H1 (cell line): Measurements from ENCODE around the gene BPGM. TPM values are rescaled to one million over a fixed set of nuclear protein-coding genes. Genes with fewer than 3 reads are reported as not detected.

Experiments used
- ASH2L ChIP-seq: fragments of 200-600, 300-600 bp; sonication (generic); IDR thresholded peaks from one replicate; pipeline ENCODE4 v1.7.1; 2017; ENCODE audit warnings: low read length
- CBX5 ChIP-seq: fragments of 300-800, 300-1000 bp; sonication (generic); IDR thresholded peaks from 2 replicates; pipeline ENCODE4 v1.7.1; 2016; ENCODE audit warnings: antibody characterized with exemption, low read length, low read depth
- CHD2 ChIP-seq: IDR thresholded peaks from 2 replicates; pipeline ENCODE4 v1.6.1; 2012; ENCODE audit warnings: low read length, improper control_type of control experiment
- EZH2 ChIP-seq: fragments of 200-600 bp; sonication (generic); IDR thresholded peaks from 2 replicates; pipeline ENCODE4 v1.7.1; 2012; ENCODE audit warnings: low read depth, mild to moderate bottlenecking, moderate library complexity, low read length, inconsistent platforms; ENCODE audit not compliant: severe bottlenecking
- GTF2F1 ChIP-seq: IDR thresholded peaks from 2 replicates; pipeline ENCODE4 v1.6.1; 2012; ENCODE audit warnings: low read depth, low read length, improper control_type of control experiment, borderline replicate concordance
- HDAC6 ChIP-seq: IDR thresholded peaks from one replicate; pipeline ENCODE4 v1.7.1; 2012; ENCODE audit warnings: low read depth, mild to moderate bottlenecking, inconsistent platforms, low read length, moderate library complexity
- JUN ChIP-seq: IDR thresholded peaks from 2 replicates; pipeline ENCODE4 v1.6.1; 2011; ENCODE audit warnings: low read depth, mild to moderate bottlenecking, improper control_type of control experiment, low read length
- KDM1A ChIP-seq: fragments of 200-600, 300-600 bp; sonication (generic); IDR thresholded peaks from 2 replicates; pipeline ENCODE4 v1.7.1; 2016; ENCODE audit warnings: mild to moderate bottlenecking, low read length, borderline replicate concordance
- KDM5A ChIP-seq: fragments of 200-600 bp; IDR thresholded peaks from 2 replicates; pipeline ENCODE4 v1.7.1; 2012; ENCODE audit warnings: mild to moderate bottlenecking, low read length, inconsistent platforms, mixed read lengths
- PHF8 ChIP-seq: fragments of 200-600 bp; sonication (generic); conservative IDR thresholded peaks from 2 replicates; pipeline ENCODE4 v1.7.1; 2012; ENCODE audit warnings: low read depth, mild to moderate bottlenecking, inconsistent platforms, low read length, moderate library complexity
- POU5F1 ChIP-seq: IDR thresholded peaks from 2 replicates; pipeline ENCODE4 v1.6.1; 2011; ENCODE audit warnings: low read depth, mild to moderate bottlenecking, low read length, moderate library complexity
- RXRA ChIP-seq: IDR thresholded peaks from 2 replicates; pipeline ENCODE4 v1.6.1; 2011; ENCODE audit warnings: low read depth, mild to moderate bottlenecking, low read length, moderate library complexity; ENCODE audit not compliant: insufficient read depth
- SP4 ChIP-seq: IDR thresholded peaks from 2 replicates; pipeline ENCODE4 v1.6.1; 2012; ENCODE audit warnings: low read length, inconsistent platforms
- SRF ChIP-seq: IDR thresholded peaks from 2 replicates; pipeline ENCODE4 v1.6.1; 2011; ENCODE audit warnings: mild to moderate bottlenecking, low read depth, low read length, moderate library complexity
- SUZ12 ChIP-seq: fragments of 200-600 bp; sonication (generic); IDR thresholded peaks from 2 replicates; pipeline ENCODE4 v1.6.1; 2012; ENCODE audit warnings: mild to moderate bottlenecking, inconsistent platforms, low read length, moderate library complexity, mixed read lengths
- ZNF274 ChIP-seq: IDR thresholded peaks from 2 replicates; pipeline ENCODE4 v1.7.0; 2012; ENCODE audit warnings: low read length, borderline replicate concordance; ENCODE audit errors: extremely low read depth
- polyA plus RNA-seq, 7 experiments: library from polyadenylated mRNA; depleted of rRNA in 3 of 7; stranded (reverse) in 5 of 7; unstranded in 2 of 7; fragments of >200 nt in 5 of 7; fragments of 200-250 nt in 2 of 7; gene quantifications; 1 replicate in 5 of 7; 2 replicates in 1 of 7; 4 replicates in 1 of 7; pipeline versions ENCODE4 v1.2.1 to v1.2.3, GENCODE V29; 2011 to 2013; ENCODE audit warnings: missing spikeins in 2 of 7, mixed read lengths in 2 of 7
- total RNA-seq: library from RNA; stranded (reverse); fragmentation: NEBNext Ultra II Directional; extraction: Animal tissue kit (Norgen Biotek cat#: 25700); gene quantifications from 2 replicates; pipeline ENCODE4 v1.2.1, GENCODE V29; 2021
- TF ChIP-seq, protein P1 (sequence below): IDR thresholded peaks from 2 replicates; pipeline ENCODE4 v1.6.1; 2012; ENCODE audit warnings: inconsistent platforms
- TF ChIP-seq, protein P2 (sequence below), 3 experiments: IDR thresholded peaks; 1 replicate in 2 of 3; 2 replicates in 1 of 3; pipeline versions ENCODE4 v1.5.1 to v1.6.1; 2011; ENCODE audit warnings: low read length in 3 of 3, mild to moderate bottlenecking in 3 of 3, inconsistent platforms in 2 of 3, low read depth in 1 of 3, moderate library complexity in 1 of 3; ENCODE audit not compliant: insufficient read depth in 1 of 3; ENCODE audit errors: control extremely low read depth in 1 of 3
- TF ChIP-seq, protein P3 (sequence below): IDR thresholded peaks from 2 replicates; pipeline ENCODE4 v1.6.1; 2012; ENCODE audit warnings: inconsistent platforms
- TF ChIP-seq, protein P4 (sequence below): IDR thresholded peaks from 2 replicates; pipeline ENCODE4 v1.6.1; 2011; ENCODE audit warnings: low read depth, mild to moderate bottlenecking, low read length; ENCODE audit not compliant: insufficient read depth

BPGM gene
- total and polyA plus RNA-seq, 2 of the 8 experiments (the other 6 are each of a cell fraction or from before 2014, with no cell fraction given) = 9.7 to 15.3 TPM

DNA sequence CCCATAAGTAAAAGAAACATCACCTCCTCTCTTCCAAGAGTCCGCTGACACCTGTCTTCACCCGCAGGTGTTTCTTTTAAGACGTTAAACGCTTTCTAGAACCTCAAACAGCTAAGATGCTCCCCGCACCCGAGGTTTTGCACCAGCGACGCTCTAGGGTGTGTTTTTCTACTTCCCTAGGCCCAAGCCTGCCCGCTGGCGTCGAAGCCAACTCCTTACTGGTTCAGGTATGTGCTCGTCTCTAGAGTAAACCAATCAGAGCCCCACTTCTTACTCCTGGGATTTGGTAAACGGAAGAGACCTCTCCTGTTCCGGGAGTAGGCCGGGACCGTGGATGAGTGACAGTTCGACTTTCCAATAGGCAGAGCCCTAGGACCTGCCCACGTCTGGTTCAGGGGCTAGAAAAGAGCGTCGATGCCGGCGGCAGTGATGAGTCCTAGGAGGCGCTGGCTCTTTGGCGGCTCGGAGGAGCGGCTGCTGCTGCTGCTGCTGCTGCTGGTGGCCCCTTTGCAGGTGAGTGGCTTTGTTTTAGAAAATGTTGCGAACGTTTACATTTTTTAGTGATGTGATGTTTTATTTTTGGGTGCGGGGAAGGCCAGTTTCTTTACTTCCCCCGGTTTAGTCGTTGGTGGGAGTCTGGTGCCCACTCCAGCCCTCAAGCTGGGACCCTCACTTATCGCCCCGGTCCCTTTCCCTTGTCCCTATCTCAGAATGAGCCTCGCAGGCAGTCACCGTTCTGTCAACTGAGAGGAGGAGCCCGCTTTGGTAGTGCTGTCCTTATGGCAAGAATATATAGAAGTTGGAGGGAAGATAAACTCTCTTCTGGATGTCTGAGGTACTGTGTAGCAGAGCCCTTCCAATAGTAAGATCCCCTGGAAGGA, at the start of gene BPGM (continued):
- TF ChIP-seq KDM1A = no peak
- TF ChIP-seq, protein P1, sequence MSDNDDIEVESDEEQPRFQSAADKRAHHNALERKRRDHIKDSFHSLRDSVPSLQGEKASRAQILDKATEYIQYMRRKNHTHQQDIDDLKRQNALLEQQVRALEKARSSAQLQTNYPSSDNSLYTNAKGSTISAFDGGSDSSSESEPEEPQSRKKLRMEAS = no peak; the same call in 1 of the 2 replicates
- TF ChIP-seq HDAC6 = no peak
- no peak for TF ChIP-seq POU5F1
- peak; percentile 77 for TF ChIP-seq PHF8
- TF ChIP-seq, protein P2, sequence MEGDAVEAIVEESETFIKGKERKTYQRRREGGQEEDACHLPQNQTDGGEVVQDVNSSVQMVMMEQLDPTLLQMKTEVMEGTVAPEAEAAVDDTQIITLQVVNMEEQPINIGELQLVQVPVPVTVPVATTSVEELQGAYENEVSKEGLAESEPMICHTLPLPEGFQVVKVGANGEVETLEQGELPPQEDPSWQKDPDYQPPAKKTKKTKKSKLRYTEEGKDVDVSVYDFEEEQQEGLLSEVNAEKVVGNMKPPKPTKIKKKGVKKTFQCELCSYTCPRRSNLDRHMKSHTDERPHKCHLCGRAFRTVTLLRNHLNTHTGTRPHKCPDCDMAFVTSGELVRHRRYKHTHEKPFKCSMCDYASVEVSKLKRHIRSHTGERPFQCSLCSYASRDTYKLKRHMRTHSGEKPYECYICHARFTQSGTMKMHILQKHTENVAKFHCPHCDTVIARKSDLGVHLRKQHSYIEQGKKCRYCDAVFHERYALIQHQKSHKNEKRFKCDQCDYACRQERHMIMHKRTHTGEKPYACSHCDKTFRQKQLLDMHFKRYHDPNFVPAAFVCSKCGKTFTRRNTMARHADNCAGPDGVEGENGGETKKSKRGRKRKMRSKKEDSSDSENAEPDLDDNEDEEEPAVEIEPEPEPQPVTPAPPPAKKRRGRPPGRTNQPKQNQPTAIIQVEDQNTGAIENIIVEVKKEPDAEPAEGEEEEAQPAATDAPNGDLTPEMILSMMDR (IDR thresholded peaks at IDR 0.05; ENCODE audit: control extremely low read depth in 1 of 3, insufficient read depth in 1 of 3, low read depth in 1 of 3, low read length in 3 of 3) = peak; percentile 31 to 45 (median 34); a peak in 3 of 4 replicates
- TF ChIP-seq, protein P3, sequence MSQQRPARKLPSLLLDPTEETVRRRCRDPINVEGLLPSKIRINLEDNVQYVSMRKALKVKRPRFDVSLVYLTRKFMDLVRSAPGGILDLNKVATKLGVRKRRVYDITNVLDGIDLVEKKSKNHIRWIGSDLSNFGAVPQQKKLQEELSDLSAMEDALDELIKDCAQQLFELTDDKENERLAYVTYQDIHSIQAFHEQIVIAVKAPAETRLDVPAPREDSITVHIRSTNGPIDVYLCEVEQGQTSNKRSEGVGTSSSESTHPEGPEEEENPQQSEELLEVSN = no peak
- TF ChIP-seq GTF2F1 = peak; percentile 87
- TF ChIP-seq, protein P4, sequence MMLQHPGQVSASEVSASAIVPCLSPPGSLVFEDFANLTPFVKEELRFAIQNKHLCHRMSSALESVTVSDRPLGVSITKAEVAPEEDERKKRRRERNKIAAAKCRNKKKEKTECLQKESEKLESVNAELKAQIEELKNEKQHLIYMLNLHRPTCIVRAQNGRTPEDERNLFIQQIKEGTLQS = no peak
- TF ChIP-seq SRF = 0 out of 2 replicates have a peak, but pooled peaks have one; percentile 19
- no peak for TF ChIP-seq SP4
- TF ChIP-seq CHD2 = peak; percentile 91
- TF ChIP-seq ASH2L = peak; percentile 72
- TF ChIP-seq EZH2 = no peak
- TF ChIP-seq KDM5A = no peak
- no peak for TF ChIP-seq SUZ12
- TF ChIP-seq CBX5 = no peak
- TF ChIP-seq JUN = no peak
- TF ChIP-seq RXRA = no peak
- no peak for TF ChIP-seq ZNF274
